SKM-1 treated with dmso at 0.1 percent for 144 hours (cell line): Measurements from ENCODE around the gene HES2.
"Not testable (repeated sequence)": the region's sequence is repeated elsewhere in the genome, so short reads cannot be mapped to it uniquely, and the experiment has no call there.

Experiments used
- DNase-seq: peaks from one replicate; lab custom pipeline; 2025; ENCODE audit not compliant: unreplicated experiment; lab: John Stamatoyannopoulos, UW

HES2 gene

DNA sequence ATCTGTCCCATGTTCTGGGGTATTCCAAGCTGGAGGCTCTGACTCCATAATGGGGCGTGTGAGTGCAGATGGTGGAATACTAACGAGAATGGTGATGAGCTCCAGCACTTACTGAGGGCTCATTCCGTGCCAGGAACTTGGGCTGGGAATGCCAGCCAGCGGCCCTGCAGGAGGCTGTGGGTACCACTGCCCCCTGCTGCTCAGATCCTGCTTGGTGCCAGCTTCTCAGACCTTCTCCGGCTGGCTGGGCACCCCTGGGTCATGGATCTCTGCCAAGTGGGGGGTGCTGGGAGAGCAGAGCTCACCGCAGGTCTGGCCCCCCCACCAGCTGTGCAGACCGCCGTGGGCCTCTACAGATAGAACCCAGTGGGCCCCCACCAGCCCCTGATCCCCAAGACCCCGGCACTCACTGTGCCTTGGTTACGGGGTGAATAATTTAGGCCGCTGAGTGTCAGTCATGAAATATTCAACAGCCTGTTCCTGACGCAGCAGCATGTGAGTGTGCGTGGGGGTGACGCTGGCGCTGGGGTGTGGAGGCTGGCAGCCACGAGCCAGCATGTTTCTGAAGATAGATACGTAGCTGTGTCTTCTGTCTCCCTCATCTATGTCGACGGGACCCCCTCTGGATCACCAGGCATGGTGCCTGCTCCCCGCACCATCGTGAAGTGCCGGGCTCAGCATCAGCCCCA is 17.4 kb upstream of the HES2 start:
- DNase-seq = not testable (repeated sequence)

GRCh38 chr1:6436277-6436676 is 16.6 kb upstream of the HES2 start:
- DNase-seq = not testable (repeated sequence)

DNA sequence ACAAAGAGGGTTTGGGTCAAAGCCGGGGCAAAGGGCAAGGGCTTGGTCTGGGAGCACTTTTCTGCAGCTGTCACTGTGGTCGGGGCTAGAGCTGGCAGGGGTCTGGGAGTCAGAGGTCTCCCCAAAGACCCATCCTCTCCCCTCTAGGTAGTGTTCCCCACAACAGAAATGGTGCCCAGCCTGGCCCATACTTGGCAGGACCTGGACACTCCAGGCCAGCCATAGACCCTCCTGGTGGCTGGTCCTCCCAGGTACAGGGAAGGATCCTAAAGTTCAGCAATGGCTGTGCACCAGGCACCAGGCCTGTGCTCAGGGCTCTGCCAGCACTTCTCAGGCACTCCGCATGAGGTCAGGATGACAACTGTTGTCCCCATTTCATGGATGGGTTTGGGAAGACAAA is 15.8 kb upstream of the HES2 start:
- DNase-seq = no peak

- DNase-seq = no peak
Observed at GRCh38 chr1:6435129-6435528, 15.4 kb upstream of the HES2 start.

GRCh38 chr1:6434186-6434585 is 14.5 kb upstream of the HES2 start:
- no peak for DNase-seq

DNA sequence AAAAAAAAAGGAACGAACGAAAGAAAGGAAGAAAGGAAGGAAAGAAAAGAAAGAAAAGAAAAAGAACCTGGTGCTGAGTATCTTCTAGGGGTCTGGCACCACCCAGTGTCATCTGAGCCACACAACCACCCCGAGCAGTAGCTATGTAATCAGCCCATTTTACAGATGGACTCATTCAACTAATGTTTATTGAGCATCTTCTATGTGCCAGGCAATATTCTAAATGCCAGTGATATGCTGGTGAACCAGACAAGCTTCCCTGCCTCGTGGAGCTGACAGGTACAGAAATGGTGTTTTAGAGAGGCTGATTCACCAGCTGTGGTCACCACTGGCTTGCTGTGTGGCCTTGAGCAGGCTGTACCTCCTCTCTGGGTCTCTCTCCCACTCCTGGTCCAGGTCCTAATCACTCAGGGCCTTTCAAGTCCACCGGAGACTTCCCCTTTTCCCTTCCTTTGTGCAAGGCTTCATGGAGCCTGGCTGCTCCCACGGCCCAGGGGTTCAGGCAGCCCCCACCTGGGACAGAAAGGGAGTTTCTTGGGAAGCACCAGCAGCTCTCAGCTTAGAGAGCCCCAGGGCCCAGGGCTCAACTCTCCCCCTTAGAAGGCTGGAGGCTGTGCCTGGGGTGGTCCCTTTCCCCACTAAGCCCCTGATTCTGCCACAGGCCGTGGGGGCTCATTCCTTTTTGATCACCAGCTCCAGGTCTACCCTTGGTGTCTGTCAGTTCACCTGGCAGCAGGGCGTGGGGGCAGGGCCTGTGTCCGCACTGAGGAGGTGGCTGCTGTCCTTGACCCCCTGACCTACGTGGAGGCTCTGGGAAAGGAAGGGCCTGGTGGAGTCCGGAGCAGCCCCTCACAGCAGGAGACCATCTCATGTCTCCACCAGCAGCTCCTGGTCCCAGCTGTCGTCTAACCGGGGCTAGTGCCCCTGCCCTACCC is 12.2 kb upstream of the HES2 start:
- DNase-seq = not testable (repeated sequence)

DNA sequence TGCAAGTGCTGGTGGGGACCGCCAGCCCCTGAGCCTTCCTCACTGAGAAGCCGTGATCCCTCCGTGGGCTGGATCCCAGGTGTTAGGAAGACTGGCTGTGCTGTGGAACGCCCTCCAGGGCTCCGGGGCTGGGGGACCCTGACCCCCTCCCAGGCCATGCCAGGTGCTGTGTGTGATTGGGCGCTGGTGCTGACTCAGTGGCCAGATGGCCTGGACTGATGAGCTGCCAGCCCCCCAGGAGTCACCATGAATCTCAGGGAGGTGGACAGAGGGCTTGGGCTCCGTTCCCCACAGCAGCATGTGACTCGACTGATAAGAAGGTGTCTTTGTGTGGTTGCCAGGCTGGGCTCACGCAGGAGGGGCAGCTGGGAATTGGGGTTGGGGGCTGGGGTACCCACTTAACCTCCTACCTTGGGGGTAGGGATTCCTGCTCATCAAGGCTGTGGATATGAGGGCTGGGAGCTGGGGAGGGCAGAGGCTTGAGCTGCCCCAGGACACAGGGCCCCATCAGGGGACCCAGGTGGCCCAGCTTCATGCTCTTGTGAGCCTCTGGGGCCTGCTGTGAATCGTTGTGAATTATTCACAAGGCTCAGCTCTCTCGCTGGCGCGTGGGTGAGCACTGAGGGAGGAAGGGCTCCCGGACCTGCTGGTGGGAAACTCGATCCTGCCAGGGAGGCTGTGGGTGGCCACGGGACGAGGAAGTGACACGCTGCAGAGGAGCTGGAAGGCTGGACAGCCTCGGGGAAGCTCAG is 10.1 kb upstream of the HES2 start:
- not testable (repeated sequence) for DNase-seq

DNA sequence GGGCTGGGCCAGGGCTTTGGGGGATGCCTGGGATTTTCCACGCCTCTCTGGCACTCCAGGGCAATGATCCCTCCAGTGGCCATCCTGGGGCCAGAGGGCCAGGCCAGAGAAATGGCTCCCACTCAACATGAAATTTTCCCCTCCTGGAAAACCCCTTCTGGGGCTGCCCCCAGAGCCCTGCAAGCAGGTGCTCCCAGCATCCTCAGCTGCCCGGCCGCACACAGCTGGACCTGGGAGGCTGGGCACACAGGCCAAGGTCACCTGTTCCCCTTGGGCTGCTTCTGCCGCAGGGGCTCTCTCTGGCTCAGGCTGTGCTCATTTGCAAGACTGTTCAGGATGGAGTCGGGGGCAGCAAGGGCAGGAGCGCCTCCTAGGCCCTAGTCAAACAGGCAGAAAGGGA is 8.7 kb upstream of the HES2 start:
- not testable (repeated sequence) for DNase-seq

- DNase-seq = no peak
Observed at GRCh38 chr1:6427441-6428390, 8.0 kb upstream of the HES2 start.

DNA sequence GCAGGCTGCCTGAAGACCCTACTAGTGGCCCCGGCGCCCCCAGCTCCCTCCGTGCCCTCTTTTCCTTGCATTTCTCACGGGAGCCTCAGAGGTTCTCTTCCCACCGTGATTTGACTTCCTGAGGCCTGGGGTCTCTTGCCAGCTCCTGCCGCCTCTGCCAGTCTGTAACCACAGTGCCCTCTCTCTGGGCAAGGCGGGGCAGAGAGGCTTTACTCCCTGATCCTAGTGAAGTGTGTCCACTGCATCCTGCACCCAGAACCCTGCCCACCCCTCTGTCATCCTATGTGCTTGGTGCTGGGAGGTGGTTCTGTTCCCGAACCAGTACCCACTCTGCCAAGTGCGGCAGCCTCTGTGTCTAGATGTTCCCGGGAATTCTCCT is 7.2 kb upstream of the HES2 start:
- DNase-seq = no peak

DNA sequence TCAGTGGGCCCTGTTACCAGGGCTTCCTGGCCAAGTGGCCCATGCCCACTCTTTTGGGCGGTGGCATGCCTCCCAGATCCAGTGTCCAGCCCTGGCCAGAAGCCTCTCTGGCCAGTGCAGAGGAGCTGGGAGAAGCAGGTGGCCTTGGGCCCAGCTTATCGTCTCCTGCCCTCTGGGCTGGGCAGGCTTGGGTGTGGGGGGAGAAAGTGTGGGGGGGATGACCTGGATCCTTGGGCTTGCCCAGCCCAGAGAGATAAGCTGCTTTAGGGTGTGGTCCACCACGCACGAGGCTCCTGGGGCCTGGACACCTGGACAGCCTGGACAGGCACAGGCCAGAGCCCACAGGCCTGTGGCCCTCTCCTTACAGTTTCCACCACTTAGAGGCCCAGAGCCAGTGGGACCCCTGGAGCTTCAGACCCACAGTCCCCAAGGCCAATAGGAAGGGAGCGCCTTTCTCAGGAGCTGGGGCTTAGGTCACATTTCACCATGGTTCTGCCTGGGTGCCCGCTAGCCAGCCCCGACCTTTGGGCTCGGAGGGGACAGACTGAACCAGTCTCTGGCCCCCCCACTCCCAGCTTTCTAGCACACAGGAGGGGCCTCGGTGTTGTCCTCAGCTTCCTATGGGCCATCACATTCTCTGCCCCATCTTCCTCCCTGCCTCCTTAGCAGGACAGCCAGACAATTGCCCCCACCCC is 6.7 kb upstream of the HES2 start:
- DNase-seq = no peak

- no peak for DNase-seq
Observed at GRCh38 chr1:6425658-6426057, 5.9 kb upstream of the HES2 start.

- no peak for DNase-seq
Observed at GRCh38 chr1:6424619-6425593, 5.2 kb upstream of the HES2 start, which contains the start of gene ESPN. Gene ESPN (plus strand): TSS chr1:6424776. CDS start chr1:6424956, 180 bp downstream.

- no peak for DNase-seq
Observed at GRCh38 chr1:6424000-6424565, 4.4 kb upstream of the HES2 start.

DNA sequence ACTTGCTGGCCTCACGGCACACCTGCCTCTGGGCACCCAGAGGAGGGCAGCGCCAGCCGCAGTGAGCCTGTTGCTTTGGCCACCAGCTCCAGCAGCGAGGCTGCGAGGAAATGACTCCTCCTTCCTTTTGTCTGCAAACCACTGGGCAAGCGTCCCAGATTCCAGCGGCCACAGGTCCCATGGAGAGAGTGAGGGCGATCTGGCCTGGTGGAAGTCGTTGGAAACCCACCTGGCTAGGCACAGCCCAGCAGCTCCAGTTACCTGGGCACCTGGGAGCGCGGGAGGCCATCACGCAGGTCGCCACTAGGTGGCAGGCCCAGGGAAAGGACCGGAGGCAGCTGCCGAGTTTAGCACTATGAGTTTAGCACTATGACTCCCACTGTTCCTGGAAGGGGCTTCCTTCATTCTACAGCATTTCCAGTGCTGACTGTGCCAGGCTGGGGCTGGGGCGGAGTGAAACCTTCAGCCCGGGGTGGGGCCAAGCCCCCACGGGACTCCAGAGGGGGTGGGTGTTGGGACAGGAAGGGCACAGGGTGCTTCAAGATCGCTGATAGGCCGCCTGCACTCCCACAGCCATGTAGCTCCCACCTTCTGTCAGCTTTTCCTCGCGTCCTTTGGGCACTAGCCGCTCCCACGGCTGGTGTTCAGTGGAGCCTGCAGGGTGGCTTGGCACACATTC is 3.7 kb upstream of the HES2 start:
- peak; percentile 24 for DNase-seq

- no peak for DNase-seq
Observed at GRCh38 chr1:6421266-6421665, 1.5 kb upstream of the HES2 start.

- DNase-seq = no peak
Observed at GRCh38 chr1:6420454-6421042, 829 bp upstream of the HES2 start.
